H1 (cell line): ENCODE results near the gene GALNT6. TPM values are rescaled to one million over a fixed set of nuclear protein-coding genes. Genes with fewer than 3 reads are reported as not detected.

Source experiments
- CTCF ChIA-PET: fragments of 300-600 bp; sonication (Branson Sonifier 250); formaldehyde crosslinking; loops from one replicate; lab custom pipeline; 2021; ENCODE audit not compliant: partially characterized antibody; lab: Charles Lee
- POLR2A ChIA-PET: fragments of 300-600 bp; sonication (Branson Sonifier 250); formaldehyde crosslinking; loops from one replicate; lab custom pipeline; 2021; ENCODE audit warnings: inconsistent platforms; ENCODE audit not compliant: partially characterized antibody; lab: Charles Lee
- DNase-seq, 2 experiments: peaks; one replicate each; pipeline versions ENCODE4 v3.0.0 to v3.0.0-alpha.2; 2010 to 2022; ENCODE audit warnings: low spot score in 2 of 2, low read depth in 1 of 2, mixed read lengths in 1 of 2
- FAIRE-seq: peaks from 2 replicates; lab custom pipeline; 2011; peaks lifted over from hg19 to GRCh38; lab: Jason Lieb, UNC
- H2AFZ ChIP-seq: 2 replicates; pipeline ENCODE4 v1.8.1; 2012; ENCODE audit warnings: low read length, inconsistent platforms
- H2AK5ac ChIP-seq: 2 replicates; pipeline ENCODE4 v1.6.1; 2013; ENCODE audit warnings: low read depth, low read length
- H2BK120ac ChIP-seq: replicated peaks from 2 replicates; pipeline ENCODE3; 2013; ENCODE audit warnings: low read depth, low read length, inconsistent platforms
- H2BK12ac ChIP-seq: 2 replicates; pipeline ENCODE4 v1.6.1; 2013; ENCODE audit warnings: low read depth, low read length
- H2BK15ac ChIP-seq: 2 replicates; pipeline ENCODE4 v1.6.1; 2013; ENCODE audit warnings: low read length
- H2BK20ac ChIP-seq: 2 replicates; pipeline ENCODE4 v1.6.1; 2013; ENCODE audit warnings: low read length
- H2BK5ac ChIP-seq: 2 replicates; pipeline ENCODE4 v1.6.1; 2013; ENCODE audit warnings: low read depth, low read length
- H3K14ac ChIP-seq: 2 replicates; pipeline ENCODE4 v1.6.1; 2013; ENCODE audit warnings: inconsistent platforms; ENCODE audit not compliant: insufficient read length
- H3K18ac ChIP-seq: 2 replicates; pipeline ENCODE4 v1.6.1; 2013; ENCODE audit warnings: low read length; ENCODE audit errors: extremely low read depth
- H3K23ac ChIP-seq: 2 replicates; pipeline ENCODE4 v1.6.1; 2013; ENCODE audit warnings: inconsistent platforms; ENCODE audit not compliant: insufficient read length
- H3K23me2 ChIP-seq: 2 replicates; pipeline ENCODE4 v1.6.1; 2013; ENCODE audit warnings: low read depth, low read length
- H3K27ac ChIP-seq: 2 replicates; pipeline ENCODE4 v1.6.1; 2011; ENCODE audit warnings: low read depth, low read length, inconsistent platforms
- H3K27me3 ChIP-seq, 4 experiments: replicated peaks in 1 of 4; 1 replicate in 1 of 4; 2 replicates in 3 of 4; pipeline versions ENCODE4 v1.6.1 to v1.8.1; 2011 to 2013; ENCODE audit warnings: low read length in 3 of 4, mild to moderate bottlenecking in 3 of 4, inconsistent platforms in 2 of 4, mixed read lengths in 2 of 4, moderate library complexity in 1 of 4; ENCODE audit not compliant: control insufficient read depth in 3 of 4, insufficient read depth in 3 of 4; ENCODE audit errors: extremely low read depth in 1 of 4
- H3K36me3 ChIP-seq, 4 experiments: 2 replicates each; pipeline versions ENCODE4 v1.6.1 to v1.8.1; 2011 to 2013; ENCODE audit warnings: mild to moderate bottlenecking in 4 of 4, low read length in 3 of 4, moderate library complexity in 2 of 4, control low read depth in 1 of 4, inconsistent platforms in 1 of 4; ENCODE audit not compliant: insufficient read depth in 4 of 4, control insufficient read depth in 2 of 4
- H3K4ac ChIP-seq: replicated peaks from 2 replicates; pipeline ENCODE3; 2013; ENCODE audit warnings: low read length, low read depth, mixed read lengths, inconsistent platforms; ENCODE audit not compliant: insufficient read length
- H3K4me1 ChIP-seq, 4 experiments: replicated peaks in 1 of 4; 1 replicate in 1 of 4; 2 replicates in 3 of 4; pipeline versions ENCODE4 v1.6.1 to v1.8.1; 2011 to 2013; ENCODE audit warnings: low read length in 3 of 4, inconsistent platforms in 2 of 4, mixed read lengths in 1 of 4; ENCODE audit not compliant: insufficient read depth in 4 of 4, control insufficient read depth in 3 of 4
- H3K4me2 ChIP-seq, 2 experiments: 2 replicates each; pipeline versions ENCODE4 v1.6.1 to v1.8.1; 2011 to 2013; ENCODE audit warnings: low read depth in 2 of 2, low read length in 2 of 2, control low read depth in 1 of 2, inconsistent platforms in 1 of 2, mild to moderate bottlenecking in 1 of 2; ENCODE audit not compliant: insufficient read depth in 1 of 2
- H3K4me3 ChIP-seq, 4 experiments: fragments of 200-600, 300-600 bp in 1 of 4; sonication (generic), shearing (Covaris generic), sonication (Bioruptor Twin) in 1 of 4; 2 replicates each; pipeline versions ENCODE4 v1.5.1 to v1.8.1; 2011 to 2016; ENCODE audit warnings: low read length in 4 of 4, low read depth in 3 of 4, control low read depth in 2 of 4, inconsistent platforms in 2 of 4, mild to moderate bottlenecking in 2 of 4, mixed read lengths in 1 of 4, moderate library complexity in 1 of 4; ENCODE audit not compliant: insufficient read depth in 2 of 4; ENCODE audit errors: extremely low read depth in 1 of 4
- H3K56ac ChIP-seq: replicated peaks from 2 replicates; pipeline ENCODE3; 2013; ENCODE audit warnings: low read depth, mild to moderate bottlenecking, mixed read lengths, low read length, inconsistent platforms; ENCODE audit not compliant: insufficient read length
- H3K79me1 ChIP-seq: 2 replicates; pipeline ENCODE4 v1.6.1; 2013; ENCODE audit warnings: low read depth, low read length, control low read depth
- H3K79me2 ChIP-seq, 2 experiments: 2 replicates each; pipeline versions ENCODE4 v1.6.1 to v1.8.1; 2012 to 2013; ENCODE audit warnings: low read length in 2 of 2, mild to moderate bottlenecking in 2 of 2, inconsistent platforms in 1 of 2; ENCODE audit not compliant: insufficient read depth in 2 of 2, control insufficient read depth in 1 of 2
- H3K9ac ChIP-seq, 4 experiments: replicated peaks in 1 of 4; 1 replicate in 1 of 4; 2 replicates in 3 of 4; pipeline versions ENCODE4 v1.6.1 to v1.8.1; 2011 to 2013; ENCODE audit warnings: low read depth in 3 of 4, low read length in 3 of 4, control low read depth in 2 of 4, mild to moderate bottlenecking in 2 of 4, moderate library complexity in 2 of 4, inconsistent platforms in 1 of 4; ENCODE audit errors: extremely low read depth in 1 of 4
- H3K9me3 ChIP-seq, 2 experiments: 2 replicates each; pipeline versions ENCODE4 v1.6.1 to v1.8.1; 2012 to 2013; ENCODE audit warnings: mild to moderate bottlenecking in 2 of 2, moderate library complexity in 2 of 2, control low read depth in 1 of 2, inconsistent platforms in 1 of 2, low read depth in 1 of 2, low read length in 1 of 2, mixed read lengths in 1 of 2; ENCODE audit not compliant: insufficient read depth in 2 of 2
- H4K20me1 ChIP-seq, 2 experiments: replicated peaks in 1 of 2; 2 replicates each; pipeline versions ENCODE3 to v1.8.1; 2011 to 2013; ENCODE audit warnings: inconsistent platforms in 2 of 2, low read length in 2 of 2, mild to moderate bottlenecking in 1 of 2; ENCODE audit not compliant: insufficient read depth in 2 of 2, control insufficient read depth in 1 of 2
- H4K5ac ChIP-seq: 2 replicates; pipeline ENCODE4 v1.6.1; 2013; ENCODE audit warnings: low read length, low read depth, mixed read lengths, inconsistent platforms; ENCODE audit not compliant: insufficient read length
- H4K8ac ChIP-seq: 2 replicates; pipeline ENCODE4 v1.8.0; 2013; ENCODE audit warnings: mild to moderate bottlenecking, moderate library complexity, low read length, inconsistent platforms; ENCODE audit not compliant: insufficient read depth; ENCODE audit errors: extremely low read depth
- H4K91ac ChIP-seq: replicated peaks from 2 replicates; pipeline ENCODE3; 2013; ENCODE audit warnings: low read length, mixed read lengths, inconsistent platforms; ENCODE audit not compliant: insufficient read length
- MAFK ChIP-seq: IDR thresholded peaks from 2 replicates; pipeline ENCODE4 v1.6.1; 2012; ENCODE audit warnings: low read depth, mild to moderate bottlenecking, improper control_type of control experiment, low read length
- SIX5 ChIP-seq: IDR thresholded peaks from 2 replicates; pipeline ENCODE4 v1.6.1; 2011; ENCODE audit warnings: mild to moderate bottlenecking, low read depth, low read length
- SP2 ChIP-seq: IDR thresholded peaks from 2 replicates; pipeline ENCODE4 v1.6.1; 2012; ENCODE audit warnings: mild to moderate bottlenecking, low read length, inconsistent platforms
- WGBS, 2 experiments: shearing (Covaris generic) in 1 of 2; methylation state at CpG; one replicate each; pipeline versions ENCODE4 v1.1.6 to v1.1.7; 2013 to 2015; ENCODE audit warnings: low lambda C conversion rate in 2 of 2, mixed read lengths in 2 of 2, inconsistent platforms in 1 of 2, low coverage in 1 of 2, missing lambda C conversion rate in 1 of 2; ENCODE audit not compliant: insufficient replicate concordance in 2 of 2, insufficient coverage in 1 of 2, insufficient read length in 1 of 2; ENCODE audit errors: extremely low coverage in 1 of 2, missing lambda C conversion rate in 1 of 2; 5-methylcytosine and 5-hydroxymethylcytosine counted together
- polyA plus RNA-seq, 7 experiments: library from polyadenylated mRNA; depleted of rRNA in 3 of 7; stranded (reverse) in 5 of 7; unstranded in 2 of 7; fragments of >200 nt in 5 of 7; fragments of 200-250 nt in 2 of 7; gene quantifications; 1 replicate in 5 of 7; 2 replicates in 1 of 7; 4 replicates in 1 of 7; pipeline versions ENCODE4 v1.2.1 to v1.2.3, GENCODE V29; 2011 to 2013; ENCODE audit warnings: missing spikeins in 2 of 7, mixed read lengths in 2 of 7
- total RNA-seq: library from RNA; stranded (reverse); fragmentation: NEBNext Ultra II Directional; extraction: Animal tissue kit (Norgen Biotek cat#: 25700); gene quantifications from 2 replicates; pipeline ENCODE4 v1.2.1, GENCODE V29; 2021

The GALNT6 gene
- total and polyA plus RNA-seq, 2 of the 8 experiments (the other 6 are each of a cell fraction or from before 2014, with no cell fraction given), result 5.8 to 10.7 TPM

GRCh38 chr12:51381226-51382079 lies 9.8 kb downstream of the GALNT6 start:
- H3K4me2 ChIP-seq, result peak overlapping the region in 1 of 2 experiments; percentile 17; a peak in 1 of 4 replicates
- FAIRE-seq, result no peak

More at GRCh38 chr12:51381226-51382079, 9.8 kb downstream of the GALNT6 start:
- Histone ChIP-seq H4K91ac (no peak overlapping the region), H3K36me3 (peaks cover 4 to 13% (median 6%) of the 10 kb centered on the region in 4 experiments; a peak in 5 of 8 replicates), H3K79me2 (no peaks in the 10 kb centered on the region), H3K4me1 (peaks cover 3 to 14% (median 7%) of the 10 kb centered on the region in 4 experiments), H4K5ac (no peak overlapping the region), H3K4ac (no peak overlapping the region), H3K18ac (no peak overlapping the region), H2AFZ (no peak overlapping the region), H2BK20ac (no peak overlapping the region), H3K23me2 (no peaks in the 10 kb centered on the region), H3K14ac (no peak overlapping the region), H2BK5ac (no peak overlapping the region), H3K27me3 (no peaks in the 10 kb centered on the region), H3K27ac (no peak overlapping the region), H2BK120ac (no peak overlapping the region), H3K9me3 (no peaks in the 10 kb centered on the region), H3K4me3 (no peak overlapping the region), H3K56ac (no peak overlapping the region), H4K20me1 (no peaks in the 10 kb centered on the region), H2BK15ac (no peak overlapping the region), H3K23ac (no peak overlapping the region), H4K8ac (no peak overlapping the region), H2BK12ac (no peak overlapping the region), H3K9ac (no peak overlapping the region), H2AK5ac (no peak overlapping the region), H3K79me1 (no peaks in the 10 kb centered on the region)
- DNase-seq, result no peak
- POLR2A ChIA-PET, result interaction anchor here (0.9 to 2.5 kb wide), 2 partner anchors 10 kb away, joined by 3 to 11 read pairs; partner anchors contain the start of gene GALNT6
- CTCF ChIA-PET, result interaction anchor here (0.6 to 1.5 kb wide), 2 partner anchors 9 to 801 kb away, joined by 3 to 6 read pairs; no protein-coding TSS in a partner anchor
- 72% methylated on average over 5 of the region's 5 CpGs; no CpG with 5 or more reads in 1 of the 2 experiments for WGBS, 2 experiments
- TF ChIP-seq MAFK (no peak), SP2 (no peak), SIX5 (no peak)
